GM21390 (cell line): Measurements from ENCODE around the gene PTPRN2.
"Not testable (repeated sequence)": the region's sequence is repeated elsewhere in the genome, so short reads cannot be mapped to it uniquely, and the experiment has no call there.

Source experiments
- ATAC-seq: cut with Tn5 transposase; IDR thresholded peaks from one replicate; pipeline ENCODE4 v1.9.1; 2021; ENCODE audit not compliant: unreplicated experiment

Gene PTPRN2

GRCh38 chr7:157928171-157928794 is 659.3 kb downstream of the PTPRN2 start:
- ATAC-seq, result no peak

GRCh38 chr7:157927313-157927925 is 660.2 kb downstream of the PTPRN2 start:
- no peak for ATAC-seq

GRCh38 chr7:157926521-157927150 is 661.0 kb downstream of the PTPRN2 start:
- no peak for ATAC-seq

GRCh38 chr7:157926107-157926506 is 661.5 kb downstream of the PTPRN2 start:
- ATAC-seq, result no peak

DNA sequence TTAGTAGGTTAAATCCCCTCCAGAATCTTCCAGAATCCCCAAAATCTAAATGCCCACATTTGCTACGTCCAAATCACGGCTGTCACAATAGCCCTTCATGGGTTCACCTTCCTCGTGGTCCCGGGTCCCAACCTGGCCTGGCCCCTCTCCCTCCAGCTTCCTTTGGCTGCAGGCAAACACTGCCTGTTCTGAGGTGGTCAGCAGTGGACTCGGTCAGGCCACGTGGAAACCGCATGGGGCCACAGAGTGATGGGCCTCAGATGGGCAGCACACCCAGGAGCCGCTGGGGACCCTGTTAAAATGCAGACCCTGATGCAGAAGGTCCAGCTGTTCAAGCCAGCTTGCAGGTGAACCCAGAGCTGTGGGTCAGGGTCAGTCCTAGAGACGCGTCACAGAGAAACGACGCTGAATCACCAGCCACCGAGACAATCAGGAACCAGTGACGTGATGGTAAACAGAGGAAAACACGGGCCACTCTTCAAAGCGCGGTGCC is 662.2 kb downstream of the PTPRN2 start:
- ATAC-seq, result no peak

- ATAC-seq, result no peak
Measured at GRCh38 chr7:157923903-157924630, 663.6 kb downstream of the PTPRN2 start.

DNA sequence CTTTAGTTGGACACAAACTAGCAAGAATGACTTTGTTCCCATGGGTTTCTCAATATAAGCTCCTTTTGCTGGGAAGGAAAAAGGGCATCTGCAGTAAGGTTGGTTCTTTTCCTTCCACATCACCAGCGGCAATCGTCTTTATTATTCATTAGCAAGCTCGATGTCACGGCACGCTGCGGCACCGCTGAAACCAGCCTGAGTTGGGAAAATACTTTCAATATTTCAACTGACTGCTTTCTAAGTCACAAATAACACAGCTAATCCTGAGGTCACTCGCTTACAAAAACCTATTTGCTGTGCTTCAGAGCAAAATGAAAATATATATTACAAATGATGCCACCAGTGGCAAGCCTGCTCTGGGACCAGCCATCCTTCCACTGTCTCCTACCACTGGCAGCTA is 665.0 kb downstream of the PTPRN2 start:
- ATAC-seq, result no peak

DNA sequence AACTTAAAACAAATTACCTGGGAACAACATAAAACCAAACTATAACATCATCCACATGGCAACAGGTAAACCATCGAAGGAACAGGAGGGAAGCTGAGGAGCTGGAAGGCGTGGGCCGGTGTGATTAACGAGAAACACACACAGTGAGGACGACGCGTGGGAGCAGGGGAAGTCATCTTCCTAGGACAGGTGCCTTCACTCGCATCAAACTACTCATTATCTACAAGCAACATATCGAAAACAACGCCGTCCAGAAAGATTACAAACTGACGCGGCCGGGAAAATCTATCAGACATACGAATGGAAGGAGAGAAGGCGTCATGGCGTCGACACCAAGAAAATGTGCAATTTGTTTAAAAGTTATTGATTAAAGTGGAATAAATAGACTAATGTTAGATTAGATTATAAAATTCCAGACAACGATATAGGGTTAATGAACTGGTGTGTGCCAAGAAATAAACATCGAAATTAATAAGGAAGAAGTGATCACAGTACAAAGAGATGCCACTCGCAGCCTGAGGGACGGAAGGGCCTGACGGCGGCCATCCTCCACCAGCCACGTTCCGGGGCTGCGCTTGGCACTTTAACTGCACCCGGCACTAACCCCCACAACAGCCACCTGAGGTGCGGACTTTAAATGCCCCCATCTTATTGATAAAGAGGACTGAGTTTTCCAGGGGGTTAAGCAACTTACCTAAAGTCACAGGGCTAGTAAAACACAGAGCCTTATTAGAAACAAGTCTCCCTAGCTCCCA is 669.1 kb downstream of the PTPRN2 start:
- ATAC-seq, result no peak

GRCh38 chr7:157916946-157917640 is 670.5 kb downstream of the PTPRN2 start:
- no peak for ATAC-seq

DNA sequence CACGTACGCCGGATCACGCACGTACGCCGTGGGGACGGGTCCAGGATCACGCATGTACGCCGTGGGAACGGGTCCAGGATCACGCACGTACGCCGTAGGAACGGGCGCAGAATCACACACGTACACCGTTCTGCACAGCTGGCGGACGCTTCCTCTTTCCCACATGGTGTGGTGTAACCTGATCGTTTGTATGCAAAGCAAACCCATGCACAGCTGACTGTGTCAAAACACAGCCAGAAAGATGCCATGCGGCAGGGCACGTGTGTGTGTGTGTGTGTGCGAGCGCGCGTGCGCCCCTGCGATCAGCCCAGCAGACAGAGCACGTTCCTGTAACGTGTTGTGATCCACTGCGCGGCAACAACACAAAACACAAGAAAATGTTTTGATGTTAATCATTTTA is 677.2 kb downstream of the PTPRN2 start:
- ATAC-seq, result no peak

DNA sequence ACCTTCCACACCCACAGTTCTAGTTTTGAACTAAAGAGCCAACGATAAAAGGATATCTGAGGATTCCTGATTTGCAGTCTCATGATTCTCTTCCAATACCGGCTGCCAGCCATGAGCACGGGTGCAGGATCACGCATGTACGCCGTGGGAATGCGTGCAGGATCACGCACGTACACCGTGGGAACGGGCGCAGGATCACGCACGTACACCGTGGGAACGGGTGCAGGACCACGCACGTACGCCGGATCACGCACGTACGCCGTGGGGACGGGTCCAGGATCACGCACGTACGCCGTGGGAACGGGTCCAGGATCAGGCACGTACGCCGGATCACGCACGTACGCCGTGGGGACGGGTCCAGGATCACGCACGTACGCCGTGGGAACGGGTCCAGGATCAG is 677.6 kb downstream of the PTPRN2 start:
- ATAC-seq, result not testable (repeated sequence)

- no peak for ATAC-seq
Measured at GRCh38 chr7:157909370-157909769, 678.3 kb downstream of the PTPRN2 start.

DNA sequence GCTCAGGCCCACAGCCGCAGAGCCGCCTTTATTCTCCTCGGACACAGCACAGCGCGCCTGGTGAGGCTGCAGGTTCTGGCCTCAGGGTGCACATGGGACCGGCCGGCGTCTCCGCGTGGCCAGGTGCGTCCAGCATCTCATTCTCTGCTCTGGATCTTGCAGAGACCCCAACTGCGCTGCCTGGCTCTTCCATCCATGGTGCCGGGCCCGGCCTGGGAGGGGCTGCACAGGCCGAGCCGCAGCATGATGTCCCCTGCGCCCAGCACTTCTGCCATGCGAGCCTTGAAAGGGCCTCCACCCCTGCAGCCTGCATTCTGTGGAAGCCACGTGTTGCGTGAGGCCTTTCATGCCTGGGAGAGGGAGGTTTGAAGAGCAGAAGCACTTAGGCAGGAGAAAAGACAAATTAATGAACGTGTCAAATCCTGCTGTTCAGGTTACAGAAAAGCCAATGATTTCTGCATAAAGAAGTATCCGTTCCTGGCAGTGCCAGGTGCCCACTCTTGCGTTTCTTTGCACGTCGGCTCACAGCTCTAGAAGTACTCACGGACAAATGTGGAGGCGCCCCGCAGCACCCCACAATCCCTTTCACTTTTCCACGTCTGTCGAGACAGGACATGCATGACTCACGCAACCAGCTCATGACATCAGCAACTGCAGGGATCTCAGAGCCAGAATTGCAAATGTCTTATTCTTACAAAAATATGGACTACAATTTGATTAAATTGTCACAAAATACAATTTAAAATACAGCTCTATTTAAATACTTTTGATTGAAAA is 679.4 kb downstream of the PTPRN2 start:
- ATAC-seq, result no peak

DNA sequence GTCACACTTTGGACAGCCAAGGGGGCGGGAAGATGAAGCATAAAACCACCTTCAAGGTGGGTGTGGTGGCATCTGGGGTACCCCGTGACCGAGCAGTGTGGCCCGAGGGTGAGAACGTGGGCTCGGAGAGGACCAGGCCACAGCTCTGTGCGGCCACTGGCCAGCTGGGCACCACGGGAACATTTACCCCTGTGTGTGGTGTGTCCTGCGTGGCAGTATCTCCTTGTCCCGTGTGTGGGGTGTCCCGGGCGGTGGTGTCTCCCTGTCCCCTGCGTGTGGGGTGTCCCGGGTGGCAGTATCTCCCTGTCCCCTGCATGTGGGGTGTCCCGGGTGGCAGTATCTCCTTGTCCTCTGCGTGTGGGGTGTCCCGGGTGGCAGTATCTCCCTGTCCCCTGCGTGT is 680.5 kb downstream of the PTPRN2 start:
- ATAC-seq, result no peak

DNA sequence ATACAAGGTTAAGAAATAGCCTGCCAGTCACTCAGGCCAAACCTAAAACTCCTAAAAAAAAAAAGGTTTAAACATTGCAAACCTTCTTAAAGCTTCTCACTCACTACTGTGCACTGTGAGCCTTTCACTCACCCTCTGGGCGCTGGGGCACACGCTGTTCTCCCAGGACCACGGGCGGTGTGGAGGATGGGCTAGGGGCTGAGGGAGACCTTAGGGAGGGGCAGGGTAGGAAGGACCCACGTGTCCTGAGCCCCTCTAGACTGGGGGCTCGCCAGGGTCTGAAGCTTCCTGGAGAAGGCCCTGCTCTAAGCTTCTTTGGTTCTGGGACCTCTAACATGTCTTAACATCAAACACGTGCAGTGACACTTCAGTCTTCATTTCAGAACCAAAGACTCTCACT is 681.0 kb downstream of the PTPRN2 start:
- no peak for ATAC-seq

- ATAC-seq, result no peak
Measured at GRCh38 chr7:157905651-157906461, 681.8 kb downstream of the PTPRN2 start.

DNA sequence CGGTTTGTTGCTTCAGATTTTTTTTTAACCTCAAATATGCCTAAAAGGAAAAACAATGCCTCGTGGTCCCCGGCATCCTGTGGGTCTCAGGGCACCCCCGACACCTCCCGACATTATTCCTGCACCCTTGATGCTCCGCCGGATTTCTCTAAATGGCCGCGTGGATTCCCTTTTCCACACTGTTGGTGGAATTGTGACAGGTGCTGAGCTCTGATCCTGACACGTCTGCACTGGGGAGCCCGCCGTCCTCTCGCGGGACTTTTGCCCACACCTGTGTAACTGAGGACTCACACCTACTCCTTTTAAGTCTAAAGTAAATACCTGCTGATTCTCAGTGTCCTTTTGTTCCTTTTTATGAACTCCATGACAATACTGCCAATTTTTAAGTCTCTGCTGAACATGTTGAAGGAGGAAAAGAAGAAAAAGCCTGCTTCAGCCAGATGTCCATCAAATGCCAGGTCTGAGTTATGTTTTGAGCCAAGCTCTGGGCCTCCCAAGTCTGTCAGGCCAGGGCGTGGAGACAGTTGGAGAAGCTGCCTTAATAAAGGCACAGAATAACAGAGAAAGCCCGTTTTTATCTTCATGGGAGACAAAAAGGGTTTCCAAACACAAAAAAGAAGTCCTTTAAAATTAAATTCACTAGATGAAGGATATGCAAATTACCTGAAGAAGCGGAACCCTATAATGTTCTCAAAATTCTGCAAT is 682.6 kb downstream of the PTPRN2 start:
- no peak for ATAC-seq

DNA sequence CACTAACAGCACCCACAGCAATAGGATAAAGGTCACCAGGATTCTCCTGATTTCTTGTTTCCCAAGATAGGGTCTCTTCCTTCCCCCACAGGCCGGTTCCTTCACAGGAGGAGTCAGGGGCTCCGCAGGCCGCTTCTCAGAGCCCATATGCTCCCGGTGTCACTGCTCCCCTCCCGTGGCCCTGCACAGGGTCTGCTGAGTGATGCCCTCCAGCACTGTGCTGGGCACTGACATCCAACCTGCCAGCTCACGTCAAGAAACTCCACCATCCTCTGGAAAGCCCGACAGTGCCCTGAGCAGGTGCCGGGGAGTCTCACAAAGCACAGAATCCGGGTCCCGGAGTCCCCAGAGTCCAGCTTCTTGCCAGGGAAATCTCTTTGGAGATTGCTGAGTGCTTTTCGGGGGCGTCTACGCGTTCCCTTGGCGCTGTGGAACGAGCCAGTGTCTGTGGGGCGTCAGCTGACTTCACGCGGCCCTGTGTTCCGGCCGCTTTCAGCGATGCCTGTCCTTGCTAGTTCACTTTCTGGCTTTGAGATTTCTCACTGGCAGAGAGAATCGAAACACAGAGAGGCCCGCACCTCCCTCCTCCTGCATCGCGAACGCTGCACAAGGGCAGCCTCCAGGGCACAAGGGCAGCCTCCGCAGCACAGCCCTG is 683.3 kb downstream of the PTPRN2 start:
- no peak for ATAC-seq
